ENCODE results near the gene LACTB.

LACTB gene, protein sequence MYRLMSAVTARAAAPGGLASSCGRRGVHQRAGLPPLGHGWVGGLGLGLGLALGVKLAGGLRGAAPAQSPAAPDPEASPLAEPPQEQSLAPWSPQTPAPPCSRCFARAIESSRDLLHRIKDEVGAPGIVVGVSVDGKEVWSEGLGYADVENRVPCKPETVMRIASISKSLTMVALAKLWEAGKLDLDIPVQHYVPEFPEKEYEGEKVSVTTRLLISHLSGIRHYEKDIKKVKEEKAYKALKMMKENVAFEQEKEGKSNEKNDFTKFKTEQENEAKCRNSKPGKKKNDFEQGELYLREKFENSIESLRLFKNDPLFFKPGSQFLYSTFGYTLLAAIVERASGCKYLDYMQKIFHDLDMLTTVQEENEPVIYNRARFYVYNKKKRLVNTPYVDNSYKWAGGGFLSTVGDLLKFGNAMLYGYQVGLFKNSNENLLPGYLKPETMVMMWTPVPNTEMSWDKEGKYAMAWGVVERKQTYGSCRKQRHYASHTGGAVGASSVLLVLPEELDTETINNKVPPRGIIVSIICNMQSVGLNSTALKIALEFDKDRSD

DNA sequence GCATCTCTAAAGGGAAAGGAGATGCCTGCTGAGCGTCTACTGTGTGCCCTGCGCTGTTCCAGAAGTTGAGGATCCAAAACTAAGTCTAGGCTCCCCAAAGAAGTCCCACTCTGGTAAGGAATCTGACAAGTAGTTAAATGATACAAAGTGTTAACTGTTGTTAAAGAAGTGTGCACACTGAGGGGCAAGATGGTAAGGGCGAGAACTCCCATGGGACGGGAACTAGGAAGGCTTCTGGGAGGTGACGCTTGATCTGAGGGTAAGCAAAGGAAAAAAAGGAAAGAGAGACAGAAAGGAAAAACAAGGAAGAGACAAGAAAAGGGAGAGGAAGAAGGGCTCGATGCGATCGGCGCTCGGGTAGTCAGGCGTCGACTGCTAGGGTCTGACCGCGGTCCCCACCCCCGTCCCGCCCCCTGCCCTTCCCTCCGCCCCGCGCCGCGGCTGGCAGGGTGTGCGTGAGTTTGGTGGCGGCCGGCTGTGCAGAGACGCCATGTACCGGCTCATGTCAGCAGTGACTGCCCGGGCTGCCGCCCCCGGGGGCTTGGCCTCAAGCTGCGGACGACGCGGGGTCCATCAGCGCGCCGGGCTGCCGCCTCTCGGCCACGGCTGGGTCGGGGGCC lies at the start of gene LACTB:
TSS of gene LACTB (plus strand) at position 480 of the 620 bp plus-strand sequence. CDS start at position 491, 11 bp downstream.
- TF ChIP-seq POLR2AphosphoS5 (IDR thresholded peaks at IDR 0.05; ENCODE audit: borderline replicate concordance, low read depth, low read length) (peak; percentile 37; the same call in 1 of the 2 replicates), EZH2 (IDR thresholded peaks at IDR 0.05) (no peak), FOXP2 (optimal IDR thresholded peaks at IDR 0.05; ENCODE audit: control extremely low read depth, extremely low read length, insufficient read depth) (no peak)
- Histone ChIP-seq H3K9ac (ENCODE audit: insufficient read length) (peak within 1 kb of the TSS; percentile 74), H3K4me3 (peak within 1 kb of the TSS; percentile 92), H3K9me3 (ENCODE audit: low read depth, low read length) (peaks cover 2% of the 10 kb centered on the region; the same call in 1 of the 2 replicates), H3K27ac (peak within 1 kb of the TSS; percentile 23; the same call in 1 of the 2 replicates), H3K36me3 (ENCODE audit: insufficient read depth, low read length) (no peaks in the 10 kb centered on the region)
- no peak for DNase-seq (ENCODE audit: low read depth, low spot score)

DNA sequence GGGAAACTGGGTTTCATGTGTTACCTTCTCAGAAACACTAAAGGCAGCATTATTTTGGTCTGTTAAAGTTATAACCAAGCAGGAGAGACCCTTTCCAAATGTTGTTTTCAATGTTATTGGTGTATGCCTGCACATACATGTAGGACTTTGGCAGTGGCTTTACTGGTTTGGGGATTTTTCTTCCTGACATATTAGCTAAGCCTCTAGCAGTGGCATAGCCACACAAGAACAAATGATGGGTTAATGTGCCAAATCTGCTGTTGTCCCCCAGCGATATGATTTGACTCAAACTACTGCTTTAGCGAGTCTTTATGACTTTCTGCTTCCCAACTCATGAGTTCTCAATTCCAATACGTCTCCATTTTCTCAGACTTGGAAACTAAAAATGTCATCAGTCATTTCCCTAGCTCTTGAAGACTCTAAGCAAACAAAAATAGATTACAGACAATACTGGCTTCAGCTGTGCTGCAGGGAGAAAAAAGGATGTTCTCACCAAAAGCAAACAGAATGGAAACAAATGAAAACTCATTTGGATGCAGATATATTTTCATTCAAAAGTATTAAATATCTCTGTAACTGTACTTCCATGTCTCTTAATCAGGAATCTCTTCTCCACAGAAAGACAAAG lies 49.5 kb upstream of the LACTB start:
- H3K36me3 ChIP-seq (ENCODE audit: insufficient read depth, low read length) = no peaks in the 10 kb centered on the region
- no peak for TF ChIP-seq POLR2AphosphoS5 (IDR thresholded peaks at IDR 0.05; ENCODE audit: borderline replicate concordance, low read depth, low read length)
- TF ChIP-seq EZH2 (IDR thresholded peaks at IDR 0.05) = no peak
- no peak for TF ChIP-seq FOXP2 (optimal IDR thresholded peaks at IDR 0.05; ENCODE audit: control extremely low read depth, extremely low read length, insufficient read depth)
- H3K9ac ChIP-seq (ENCODE audit: insufficient read length) = no peak overlapping the region
- H3K27ac ChIP-seq = no peak overlapping the region
- H3K9me3 ChIP-seq (ENCODE audit: low read depth, low read length) = no peaks in the 10 kb centered on the region
- DNase-seq (ENCODE audit: low read depth, low spot score) = no peak
- H3K4me3 ChIP-seq = no peak overlapping the region

DNA sequence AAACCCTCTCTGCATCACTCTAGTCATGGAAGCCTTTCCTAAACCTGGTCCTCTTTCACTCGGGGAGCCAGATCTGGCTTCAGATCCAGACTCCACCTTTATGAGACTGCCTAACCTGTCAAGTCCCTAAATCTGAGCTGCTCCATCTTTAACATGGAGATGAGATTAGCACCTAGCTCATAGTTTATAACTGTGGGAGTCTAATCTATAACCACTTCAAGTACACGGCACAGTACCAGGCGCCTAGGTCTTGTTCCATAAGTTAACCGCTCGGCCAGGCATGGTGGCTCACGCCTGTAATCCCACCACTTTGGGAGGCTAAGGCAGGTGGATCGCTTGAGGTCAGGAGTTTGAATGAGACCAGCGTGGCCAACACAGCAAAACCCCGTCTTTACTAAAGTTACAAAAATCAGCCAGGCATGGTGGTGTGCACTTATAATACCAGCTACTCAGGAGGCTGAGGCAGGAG lies 48.8 kb upstream of the LACTB start:
- no peak overlapping the region for H3K27ac ChIP-seq
- no peaks in the 10 kb centered on the region for H3K36me3 ChIP-seq (ENCODE audit: insufficient read depth, low read length)
- DNase-seq (ENCODE audit: low read depth, low spot score) = no peak
- TF ChIP-seq POLR2AphosphoS5 (IDR thresholded peaks at IDR 0.05; ENCODE audit: borderline replicate concordance, low read depth, low read length) = no peak
- no peak overlapping the region for H3K4me3 ChIP-seq
- no peak overlapping the region for H3K9ac ChIP-seq (ENCODE audit: insufficient read length)
- H3K9me3 ChIP-seq (ENCODE audit: low read depth, low read length) = no peaks in the 10 kb centered on the region

DNA sequence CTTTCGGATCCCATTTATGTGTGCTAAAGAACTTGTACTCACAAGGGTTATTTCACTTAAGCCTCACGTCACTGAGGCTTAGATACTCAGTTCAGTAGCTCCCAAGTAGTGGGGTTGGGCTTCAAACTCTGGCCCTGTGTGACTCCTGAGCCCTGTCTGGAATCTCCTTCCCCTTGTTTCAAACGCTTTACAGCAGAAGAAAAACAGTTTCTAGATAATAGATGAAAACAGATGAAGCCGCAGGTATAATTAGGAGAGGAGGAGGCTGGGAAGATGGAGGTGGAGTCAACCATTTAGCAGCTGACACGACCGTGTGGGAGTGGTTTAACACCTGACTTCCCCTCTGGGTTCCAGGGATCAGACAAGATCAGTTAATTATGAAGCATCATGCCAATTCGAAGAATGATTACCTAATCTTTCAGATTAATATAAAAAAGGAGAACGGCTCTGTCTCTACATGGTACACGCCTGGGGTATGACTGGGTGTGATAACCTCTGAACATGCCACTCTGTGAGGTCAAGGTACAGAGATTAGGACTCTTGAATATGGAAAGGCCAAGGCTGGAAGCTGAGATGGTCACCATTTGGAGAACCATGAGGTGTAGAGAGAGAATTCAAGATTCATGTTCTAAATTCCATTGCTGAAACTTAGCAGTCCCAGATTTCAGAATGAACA lies 48.0 kb upstream of the LACTB start:
- Histone ChIP-seq H3K27ac (no peak overlapping the region), H3K36me3 (ENCODE audit: insufficient read depth, low read length) (no peaks in the 10 kb centered on the region), H3K4me3 (no peak overlapping the region), H3K9me3 (ENCODE audit: low read depth, low read length) (no peaks in the 10 kb centered on the region), H3K9ac (ENCODE audit: insufficient read length) (no peak overlapping the region)
- TF ChIP-seq EZH2 (IDR thresholded peaks at IDR 0.05) (no peak), FOXP2 (optimal IDR thresholded peaks at IDR 0.05; ENCODE audit: control extremely low read depth, extremely low read length, insufficient read depth) (no peak), POLR2AphosphoS5 (IDR thresholded peaks at IDR 0.05; ENCODE audit: borderline replicate concordance, low read depth, low read length) (no peak)
- no peak for DNase-seq (ENCODE audit: low read depth, low spot score)

DNA sequence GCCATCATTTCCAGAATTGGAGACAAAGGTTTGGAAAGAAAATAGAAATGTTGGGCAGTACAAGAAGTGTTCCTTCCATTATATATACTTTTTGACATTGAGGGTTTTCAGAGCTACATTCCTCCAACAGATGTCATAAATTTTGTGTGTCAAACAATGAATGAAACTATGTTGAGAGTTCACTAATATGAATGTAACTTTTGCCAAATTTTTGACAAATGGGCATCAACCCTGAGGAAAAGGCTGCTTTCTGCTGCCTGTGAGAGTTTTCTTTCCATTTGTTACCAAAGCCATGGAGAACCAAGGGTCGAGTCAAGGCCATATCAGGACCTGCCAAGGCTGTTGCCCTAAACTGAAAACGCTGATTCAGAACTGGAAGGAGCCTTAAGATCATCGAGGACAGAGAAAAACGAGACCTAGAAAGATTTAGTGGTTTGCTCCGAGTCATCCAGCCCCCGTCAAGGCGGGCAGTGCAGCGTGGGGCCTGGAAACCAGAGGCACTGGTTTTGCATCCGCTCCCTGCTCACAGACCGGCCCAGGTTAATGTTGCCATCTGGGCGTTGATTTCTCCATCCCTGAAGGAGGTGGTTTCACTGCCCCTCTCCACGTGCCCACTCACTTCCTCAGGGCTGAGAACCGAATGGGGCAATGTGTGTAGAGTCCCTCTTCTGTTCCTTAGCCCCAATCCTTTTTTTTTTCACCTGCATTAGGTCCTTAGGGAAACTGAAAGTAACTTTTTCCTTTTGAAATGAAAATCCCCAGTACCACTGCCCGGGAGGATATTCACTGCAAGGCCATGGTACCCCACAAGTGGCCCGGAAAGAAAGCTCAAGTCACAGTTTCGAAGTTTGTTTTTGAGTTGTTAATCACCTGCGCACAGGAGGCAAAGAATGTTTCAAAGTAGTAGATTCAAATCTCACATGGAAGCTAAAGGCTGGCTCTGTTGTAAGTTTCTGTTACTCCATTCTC lies 46.4 kb upstream of the LACTB start:
- Histone ChIP-seq H3K9me3 (ENCODE audit: low read depth, low read length) (no peaks in the 10 kb centered on the region), H3K27ac (no peak overlapping the region), H3K4me3 (no peak overlapping the region), H3K36me3 (ENCODE audit: insufficient read depth, low read length) (no peaks in the 10 kb centered on the region), H3K9ac (ENCODE audit: insufficient read length) (no peak overlapping the region)
- TF ChIP-seq EZH2 (IDR thresholded peaks at IDR 0.05) (no peak), POLR2AphosphoS5 (IDR thresholded peaks at IDR 0.05; ENCODE audit: borderline replicate concordance, low read depth, low read length) (no peak), FOXP2 (optimal IDR thresholded peaks at IDR 0.05; ENCODE audit: control extremely low read depth, extremely low read length, insufficient read depth) (no peak)
- no peak for DNase-seq (ENCODE audit: low read depth, low spot score)

DNA sequence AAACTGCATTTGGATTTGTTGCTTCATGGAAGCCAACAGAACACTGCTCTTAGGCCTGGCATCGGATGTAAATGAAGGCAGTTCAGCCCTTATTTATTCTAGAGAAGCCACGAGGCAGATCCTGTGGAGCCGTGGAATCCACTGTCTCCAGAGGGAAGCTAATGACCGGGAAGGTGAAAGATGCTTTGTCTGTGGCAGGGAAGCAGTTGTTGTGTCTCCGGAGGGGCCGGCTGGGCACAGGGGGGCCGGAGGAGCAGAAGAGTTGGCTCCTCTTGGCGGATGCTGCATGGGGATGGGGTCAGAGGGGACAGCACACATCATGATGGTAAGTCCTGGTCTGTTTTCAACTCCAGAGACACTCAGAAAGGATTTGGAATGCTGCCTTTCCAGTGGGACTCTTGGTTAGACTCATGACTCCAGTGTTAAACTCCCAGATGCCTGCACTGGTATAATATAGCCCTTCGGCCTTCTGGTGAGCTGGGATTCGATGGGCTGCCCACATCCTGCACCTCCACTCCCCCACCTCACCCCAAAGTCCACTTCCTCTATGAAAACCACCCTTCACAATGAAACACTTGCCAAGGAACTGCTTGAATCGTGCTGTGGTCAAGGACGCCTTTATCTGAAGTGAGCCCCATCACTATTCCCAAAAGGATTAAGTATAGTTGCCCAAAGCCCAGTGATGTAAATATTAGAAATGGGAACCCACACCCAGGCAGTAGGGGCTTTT lies 45.5 kb upstream of the LACTB start:
- Histone ChIP-seq H3K9me3 (ENCODE audit: low read depth, low read length) (no peaks in the 10 kb centered on the region), H3K4me3 (no peak overlapping the region), H3K9ac (ENCODE audit: insufficient read length) (no peak overlapping the region), H3K27ac (no peak overlapping the region), H3K36me3 (ENCODE audit: insufficient read depth, low read length) (no peaks in the 10 kb centered on the region)
- no peak for DNase-seq (ENCODE audit: low read depth, low spot score)
- TF ChIP-seq EZH2 (IDR thresholded peaks at IDR 0.05) (no peak), FOXP2 (optimal IDR thresholded peaks at IDR 0.05; ENCODE audit: control extremely low read depth, extremely low read length, insufficient read depth) (no peak), POLR2AphosphoS5 (IDR thresholded peaks at IDR 0.05; ENCODE audit: borderline replicate concordance, low read depth, low read length) (no peak)

DNA sequence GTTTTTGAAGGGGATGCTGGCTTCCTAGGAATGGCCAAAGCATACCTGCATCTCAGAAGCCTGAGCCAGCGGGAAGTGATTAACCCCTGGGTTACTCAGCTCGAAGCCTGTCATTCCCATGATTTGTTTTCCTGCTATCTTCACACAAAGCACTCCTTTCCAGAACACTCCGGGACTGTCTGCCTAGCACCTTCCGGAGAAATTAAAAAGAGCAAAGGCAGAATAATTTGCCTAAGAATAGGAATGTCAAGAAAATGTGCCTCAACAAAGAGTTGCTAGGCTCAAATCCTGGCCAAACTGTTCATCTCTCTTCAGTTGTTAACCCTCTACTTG lies 45.0 kb upstream of the LACTB start:
- no peak for DNase-seq (ENCODE audit: low read depth, low spot score)
- no peaks in the 10 kb centered on the region for H3K36me3 ChIP-seq (ENCODE audit: insufficient read depth, low read length)
- no peak overlapping the region for H3K4me3 ChIP-seq
- TF ChIP-seq EZH2 (IDR thresholded peaks at IDR 0.05) = no peak
- no peak for TF ChIP-seq FOXP2 (optimal IDR thresholded peaks at IDR 0.05; ENCODE audit: control extremely low read depth, extremely low read length, insufficient read depth)
- TF ChIP-seq POLR2AphosphoS5 (IDR thresholded peaks at IDR 0.05; ENCODE audit: borderline replicate concordance, low read depth, low read length) = no peak
- no peak overlapping the region for H3K27ac ChIP-seq
- no peak overlapping the region for H3K9ac ChIP-seq (ENCODE audit: insufficient read length)
- H3K9me3 ChIP-seq (ENCODE audit: low read depth, low read length) = no peaks in the 10 kb centered on the region
